Measurements from ENCODE around the gene NOG.

NOG gene

GRCh38 chr17:56595831-56596690 is 2.6 kb downstream of the NOG start:
- DNase-seq: peak; percentile 15

GRCh38 chr17:56596691-56597494 is 3.4 kb downstream of the NOG start:
- DNase-seq: no peak
- in situ Hi-C loops (cut with MboI; ENCODE audit: low pct_unique_long_range_greater_than_20kb, low sequenced_read_pairs): no loop called here

More at GRCh38 chr17:56595831-56596690, 2.6 kb downstream of the NOG start:
- in situ Hi-C loops (cut with MboI; ENCODE audit: low pct_unique_long_range_greater_than_20kb, low sequenced_read_pairs): no loop called here

- in situ Hi-C loops (cut with MboI; ENCODE audit: low pct_unique_long_range_greater_than_20kb, low sequenced_read_pairs): no loop called here
- no peak for DNase-seq
Observed at GRCh38 chr17:56597495-56597990, 4.0 kb downstream of the NOG start.

DNA sequence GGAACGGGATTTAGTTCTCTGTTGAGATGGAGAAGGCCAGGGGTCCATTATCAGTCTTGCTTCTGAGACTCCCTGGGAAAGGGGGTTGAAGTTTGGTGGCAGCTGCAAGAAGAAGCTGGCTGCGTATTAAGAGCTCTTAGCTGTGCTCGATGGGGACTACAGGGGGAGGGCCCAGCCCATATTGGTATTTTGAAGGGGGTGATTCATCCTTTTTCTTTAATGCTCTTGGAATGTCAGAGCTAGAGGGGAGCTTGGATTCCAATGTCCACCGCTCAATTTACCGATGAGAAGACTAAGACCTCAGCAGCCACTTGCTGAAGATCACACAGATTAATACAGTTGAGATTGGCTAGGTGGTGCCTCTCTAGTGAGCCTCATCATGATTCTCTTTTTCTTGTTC is 5.0 kb downstream of the NOG start:
- in situ Hi-C loops (cut with MboI; ENCODE audit: low pct_unique_long_range_greater_than_20kb, low sequenced_read_pairs): no loop called here
- no peak for DNase-seq

DNA sequence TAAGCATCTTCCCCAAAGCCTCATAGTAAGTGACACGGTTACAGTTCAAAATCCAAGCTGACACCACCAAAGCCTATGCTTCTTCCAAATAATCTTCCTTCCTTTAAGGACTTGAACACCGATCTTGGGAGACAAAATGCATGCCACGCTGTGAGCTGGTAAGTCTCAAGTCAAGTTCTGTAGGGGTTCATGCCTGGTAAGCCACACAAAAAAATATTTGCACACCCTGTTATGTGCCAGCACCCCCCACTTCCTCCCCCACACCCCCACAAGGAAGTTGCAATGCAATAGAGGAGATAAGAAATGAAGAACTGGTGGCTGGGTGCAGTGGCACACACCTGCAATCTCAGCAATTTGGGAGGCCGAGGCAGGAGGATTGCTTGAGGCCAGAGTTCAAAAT is 5.6 kb downstream of the NOG start:
- in situ Hi-C loops (cut with MboI; ENCODE audit: low pct_unique_long_range_greater_than_20kb, low sequenced_read_pairs): no loop called here

DNA sequence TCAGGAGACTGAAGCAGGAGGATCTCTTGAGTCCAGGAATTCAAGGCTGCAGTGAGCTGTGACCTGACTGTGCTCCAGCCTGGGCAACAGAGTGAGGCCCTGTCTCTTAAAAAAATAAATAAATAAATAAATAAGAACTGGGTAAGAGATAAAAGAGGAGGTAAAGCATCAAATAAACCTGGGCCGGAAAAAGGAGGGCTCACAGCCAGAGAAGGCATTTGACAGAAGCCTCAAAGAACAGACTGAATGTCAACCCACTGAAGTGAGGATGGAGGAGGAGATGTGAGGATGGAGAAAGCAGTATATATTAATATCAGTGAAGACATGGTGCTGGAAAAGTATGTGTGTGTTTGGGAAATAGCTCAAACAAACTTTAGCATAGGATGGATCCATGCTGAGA is 6.1 kb downstream of the NOG start:
- in situ Hi-C loops (cut with MboI; ENCODE audit: low pct_unique_long_range_greater_than_20kb, low sequenced_read_pairs): no loop called here
- no peak for DNase-seq

More for the DNA sequence above, 5.6 kb downstream of the NOG start:
- no peak for DNase-seq

GRCh38 chr17:56600256-56600655 is 6.8 kb downstream of the NOG start:
- in situ Hi-C loops (cut with MboI; ENCODE audit: low pct_unique_long_range_greater_than_20kb, low sequenced_read_pairs): no loop called here

DNA sequence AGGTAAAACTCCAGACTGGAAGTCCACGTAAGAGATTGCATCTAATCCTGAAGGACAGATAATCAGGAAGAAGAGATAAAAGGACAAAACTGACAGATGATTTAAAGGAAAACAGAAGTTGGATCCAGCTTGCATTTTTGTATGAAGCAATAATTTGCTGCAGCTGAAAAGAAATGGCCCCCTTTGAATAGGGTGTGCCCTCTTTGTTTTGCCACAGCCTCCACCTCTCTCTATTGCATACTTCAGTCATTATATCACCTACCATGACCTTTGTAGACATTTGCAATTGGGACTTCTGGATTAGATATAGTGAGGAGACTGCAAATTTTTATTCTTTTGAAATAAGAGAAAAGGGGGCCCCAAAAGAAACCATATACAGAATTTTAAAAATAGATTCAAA is 8.1 kb downstream of the NOG start:
- DNase-seq: no peak
- in situ Hi-C loops (cut with MboI; ENCODE audit: low pct_unique_long_range_greater_than_20kb, low sequenced_read_pairs): no loop called here

More at GRCh38 chr17:56600256-56600655, 6.8 kb downstream of the NOG start:
- no peak for DNase-seq

GRCh38 chr17:56602292-56603130 is 9.0 kb downstream of the NOG start:
- in situ Hi-C loops (cut with MboI; ENCODE audit: low pct_unique_long_range_greater_than_20kb, low sequenced_read_pairs): no loop called here
- no peak for DNase-seq

GRCh38 chr17:56603486-56604238 is 10.2 kb downstream of the NOG start:
- DNase-seq: no peak
- in situ Hi-C loops (cut with MboI; ENCODE audit: low pct_unique_long_range_greater_than_20kb, low sequenced_read_pairs): no loop called here

- in situ Hi-C loops (cut with MboI; ENCODE audit: low pct_unique_long_range_greater_than_20kb, low sequenced_read_pairs): no loop called here
Observed at GRCh38 chr17:56604691-56605290, 11.3 kb downstream of the NOG start.

GRCh38 chr17:56608944-56609343 is 15.4 kb downstream of the NOG start:
- in situ Hi-C loops (cut with MboI; ENCODE audit: low pct_unique_long_range_greater_than_20kb, low sequenced_read_pairs): no loop called here
- DNase-seq: no peak

More at GRCh38 chr17:56604691-56605290, 11.3 kb downstream of the NOG start:
- DNase-seq: peak; percentile 27

DNA sequence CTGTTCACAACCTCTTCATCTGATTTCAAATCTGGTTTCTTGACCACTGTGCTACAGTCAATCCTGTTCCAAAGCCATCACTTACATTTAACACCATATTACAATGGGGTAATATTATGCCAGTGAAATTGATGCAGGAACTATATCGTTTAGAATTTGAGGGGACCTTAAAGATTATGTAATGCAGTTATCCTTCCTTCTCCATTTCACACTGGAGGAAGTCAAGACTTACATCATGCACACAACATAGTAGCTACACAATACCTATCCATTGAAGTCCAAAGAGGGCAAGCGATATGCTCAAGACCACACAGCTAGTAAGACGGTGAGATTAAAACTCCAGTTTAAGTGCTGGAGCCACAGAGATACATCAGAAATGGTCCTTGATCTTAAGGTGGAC is 16.8 kb downstream of the NOG start:
- in situ Hi-C loops (cut with MboI; ENCODE audit: low pct_unique_long_range_greater_than_20kb, low sequenced_read_pairs): no loop called here
- no peak for DNase-seq

DNA sequence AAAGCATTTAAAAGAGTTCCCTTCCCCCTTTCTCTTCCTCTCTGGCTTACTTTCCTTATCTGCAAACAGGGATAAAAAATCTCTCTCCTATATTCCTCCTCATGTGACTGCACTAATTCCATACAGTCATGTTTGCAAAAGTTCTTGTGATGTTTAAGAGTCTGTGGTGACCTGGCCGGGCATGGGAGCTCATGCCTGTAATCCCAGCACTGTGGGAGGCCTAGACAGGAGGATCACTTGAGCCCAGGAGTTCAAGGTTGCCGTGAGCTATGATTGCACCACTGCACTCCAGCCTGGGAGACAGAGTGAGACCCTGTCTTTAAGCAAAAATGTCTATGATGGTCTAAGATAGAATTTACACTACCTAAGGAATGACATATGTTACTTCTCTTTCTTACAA is 19.6 kb downstream of the NOG start:
- DNase-seq: no peak
- in situ Hi-C loops (cut with MboI; ENCODE audit: low pct_unique_long_range_greater_than_20kb, low sequenced_read_pairs): no loop called here

- in situ Hi-C loops (cut with MboI; ENCODE audit: low pct_unique_long_range_greater_than_20kb, low sequenced_read_pairs): no loop called here
- no peak for DNase-seq
Observed at GRCh38 chr17:56614522-56614921, 21.0 kb downstream of the NOG start.

GRCh38 chr17:56616239-56616638 is 22.7 kb downstream of the NOG start:
- DNase-seq: no peak
- in situ Hi-C loops (cut with MboI; ENCODE audit: low pct_unique_long_range_greater_than_20kb, low sequenced_read_pairs): no loop called here

- no peak for DNase-seq
- in situ Hi-C loops (cut with MboI; ENCODE audit: low pct_unique_long_range_greater_than_20kb, low sequenced_read_pairs): no loop called here
Observed at GRCh38 chr17:56623383-56623782, 29.9 kb downstream of the NOG start.

DNA sequence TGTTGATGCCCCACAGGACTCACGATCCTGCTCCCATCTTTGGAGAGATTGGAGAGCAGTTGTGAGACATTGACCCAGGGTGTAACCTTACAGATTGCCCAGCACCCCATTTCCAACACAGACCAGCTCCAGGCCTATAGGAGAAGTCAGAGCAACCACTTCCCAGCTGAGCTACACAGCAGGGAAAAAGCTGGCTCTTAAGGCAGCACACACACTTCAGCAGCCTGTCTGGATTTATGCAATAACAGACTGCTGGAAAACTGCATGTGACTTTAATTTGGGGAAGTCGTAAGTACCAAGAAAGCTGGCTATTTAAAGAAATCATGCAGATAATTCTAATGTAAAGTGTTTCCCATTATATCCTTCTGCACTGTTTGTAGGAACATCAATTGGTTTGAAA is 30.8 kb downstream of the NOG start:
- DNase-seq: peak; percentile 25
- in situ Hi-C loops (cut with MboI; ENCODE audit: low pct_unique_long_range_greater_than_20kb, low sequenced_read_pairs): no loop called here

Data from KBM-7 (cell line).